HEK293T (cell line): ENCODE data around the gene INPP4B.

Experiments
- BHLHE40 ChIP-seq: fragments of 450-650 bp; IDR thresholded peaks from 2 replicates; pipeline ENCODE4 v1.6.1; 2016; ENCODE audit warnings: mild to moderate bottlenecking, moderate library complexity, borderline replicate concordance
- ELF4 ChIP-seq: fragments of 450-650 bp; IDR thresholded peaks from 2 replicates; pipeline ENCODE4 v1.6.1; 2017; ENCODE audit warnings: antibody characterized with exemption
- FOXA1 ChIP-seq: fragments of 450-650 bp; IDR thresholded peaks from 2 replicates; pipeline ENCODE4 v1.6.1; 2016; ENCODE audit warnings: mild to moderate bottlenecking
- FOXK2 ChIP-seq: fragments of 450-650 bp; IDR thresholded peaks from 2 replicates; pipeline ENCODE4 v1.6.1; 2016; ENCODE audit warnings: mild to moderate bottlenecking
- FOXM1 ChIP-seq: fragments of 450-650 bp; IDR thresholded peaks from 2 replicates; pipeline ENCODE4 v1.6.1; 2017; ENCODE audit warnings: mild to moderate bottlenecking, borderline replicate concordance
- HDGF ChIP-seq: fragments of 450-650 bp; IDR thresholded peaks from 2 replicates; pipeline ENCODE4 v1.6.1; 2017; ENCODE audit warnings: antibody characterized with exemption, borderline replicate concordance
- LEF1 ChIP-seq: fragments of 450-650 bp; IDR thresholded peaks from 2 replicates; pipeline ENCODE4 v1.6.1; 2017; ENCODE audit warnings: mild to moderate bottlenecking, borderline replicate concordance
- NFRKB ChIP-seq: fragments of 450-650 bp; IDR thresholded peaks from 2 replicates; pipeline ENCODE4 v1.6.1; 2016; ENCODE audit warnings: mild to moderate bottlenecking, moderate library complexity
- SP1 ChIP-seq: fragments of 450-650 bp; IDR thresholded peaks from 2 replicates; pipeline ENCODE4 v1.6.1; 2017
- SUZ12 ChIP-seq: fragments of 450-650 bp; IDR thresholded peaks from 2 replicates; pipeline ENCODE4 v1.6.1; 2016; ENCODE audit warnings: mild to moderate bottlenecking
- TARDBP ChIP-seq: fragments of 450-650 bp; IDR thresholded peaks from 2 replicates; pipeline ENCODE4 v1.6.1; 2016

DNA sequence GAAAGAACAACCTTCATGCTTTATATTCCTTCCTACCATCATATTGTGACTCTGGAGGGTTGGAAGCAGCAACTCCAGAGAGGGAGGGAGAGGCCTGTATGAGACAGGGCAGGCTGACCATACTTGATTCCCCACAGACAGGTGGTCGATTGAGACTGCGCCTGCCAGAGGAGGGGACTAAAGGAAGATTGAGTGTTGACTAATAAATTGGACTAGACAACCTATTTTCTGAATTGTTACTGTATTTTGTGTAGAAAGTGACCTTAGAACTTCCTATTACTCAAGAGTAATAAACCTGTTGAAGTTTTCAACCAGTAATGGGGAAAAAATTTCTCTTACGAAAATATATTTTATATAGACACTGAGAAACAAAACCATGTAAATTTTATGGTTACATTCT is 301.5 kb downstream of the INPP4B start:
- no peak for TF ChIP-seq SP1
- no peak for TF ChIP-seq BHLHE40
- TF ChIP-seq HDGF = no peak
- TF ChIP-seq SUZ12 = no peak
- no peak for TF ChIP-seq FOXK2
- TF ChIP-seq ELF4 = no peak
- no peak for TF ChIP-seq FOXA1
- no peak for TF ChIP-seq TARDBP
- TF ChIP-seq LEF1 = no peak
- TF ChIP-seq FOXM1 = no peak
- no peak for TF ChIP-seq NFRKB
